Mammary epithelial cell (primary cell): ENCODE measurements around the gene HBQ1.

ENCODE experiments used
- EZH2 ChIP-seq: IDR thresholded peaks from 2 replicates; pipeline ENCODE4 v1.6.1; 2012; ENCODE audit warnings: low read length, inconsistent platforms, borderline replicate concordance
- TF ChIP-seq, protein P1 (sequence below), 2 donors: IDR thresholded peaks in 1 of 2; conservative IDR thresholded peaks in 1 of 2; 2 replicates each; pipeline ENCODE4 v1.5.1; 2011 to 2012; ENCODE audit warnings: inconsistent platforms in 2 of 2, low read length in 2 of 2, mild to moderate bottlenecking in 2 of 2, control low read depth in 1 of 2, low read depth in 1 of 2; ENCODE audit not compliant: insufficient read depth in 1 of 2; ENCODE audit errors: extremely low read depth in 1 of 2

DNA sequence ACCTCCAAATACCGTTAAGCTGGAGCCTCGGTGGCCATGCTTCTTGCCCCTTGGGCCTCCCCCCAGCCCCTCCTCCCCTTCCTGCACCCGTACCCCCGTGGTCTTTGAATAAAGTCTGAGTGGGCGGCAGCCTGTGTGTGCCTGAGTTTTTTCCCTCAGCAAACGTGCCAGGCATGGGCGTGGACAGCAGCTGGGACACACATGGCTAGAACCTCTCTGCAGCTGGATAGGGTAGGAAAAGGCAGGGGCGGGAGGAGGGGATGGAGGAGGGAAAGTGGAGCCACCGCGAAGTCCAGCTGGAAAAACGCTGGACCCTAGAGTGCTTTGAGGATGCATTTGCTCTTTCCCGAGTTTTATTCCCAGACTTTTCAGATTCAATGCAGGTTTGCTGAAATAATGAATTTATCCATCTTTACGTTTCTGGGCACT, 2.9 kb upstream of the HBQ1 start:
- TF ChIP-seq, protein P1, sequence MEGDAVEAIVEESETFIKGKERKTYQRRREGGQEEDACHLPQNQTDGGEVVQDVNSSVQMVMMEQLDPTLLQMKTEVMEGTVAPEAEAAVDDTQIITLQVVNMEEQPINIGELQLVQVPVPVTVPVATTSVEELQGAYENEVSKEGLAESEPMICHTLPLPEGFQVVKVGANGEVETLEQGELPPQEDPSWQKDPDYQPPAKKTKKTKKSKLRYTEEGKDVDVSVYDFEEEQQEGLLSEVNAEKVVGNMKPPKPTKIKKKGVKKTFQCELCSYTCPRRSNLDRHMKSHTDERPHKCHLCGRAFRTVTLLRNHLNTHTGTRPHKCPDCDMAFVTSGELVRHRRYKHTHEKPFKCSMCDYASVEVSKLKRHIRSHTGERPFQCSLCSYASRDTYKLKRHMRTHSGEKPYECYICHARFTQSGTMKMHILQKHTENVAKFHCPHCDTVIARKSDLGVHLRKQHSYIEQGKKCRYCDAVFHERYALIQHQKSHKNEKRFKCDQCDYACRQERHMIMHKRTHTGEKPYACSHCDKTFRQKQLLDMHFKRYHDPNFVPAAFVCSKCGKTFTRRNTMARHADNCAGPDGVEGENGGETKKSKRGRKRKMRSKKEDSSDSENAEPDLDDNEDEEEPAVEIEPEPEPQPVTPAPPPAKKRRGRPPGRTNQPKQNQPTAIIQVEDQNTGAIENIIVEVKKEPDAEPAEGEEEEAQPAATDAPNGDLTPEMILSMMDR (conservative IDR thresholded peaks at IDR 0.05 in 1 of 2, IDR thresholded peaks at IDR 0.05 in 1 of 2; ENCODE audit: extremely low read depth in 1 of 2, insufficient read depth in 1 of 2, low read depth in 1 of 2, low read length in 2 of 2) = no peak
- no peak for TF ChIP-seq EZH2
